ENCODE results near the gene HEYL. TPM values are rescaled to one million over a fixed set of nuclear protein-coding genes. Genes with fewer than 3 reads are reported as not detected.

Gene HEYL
- polyA plus RNA-seq, 4 donors, result 1.1 to 4.7 (median 3.4) TPM; not detected in 1

DNA sequence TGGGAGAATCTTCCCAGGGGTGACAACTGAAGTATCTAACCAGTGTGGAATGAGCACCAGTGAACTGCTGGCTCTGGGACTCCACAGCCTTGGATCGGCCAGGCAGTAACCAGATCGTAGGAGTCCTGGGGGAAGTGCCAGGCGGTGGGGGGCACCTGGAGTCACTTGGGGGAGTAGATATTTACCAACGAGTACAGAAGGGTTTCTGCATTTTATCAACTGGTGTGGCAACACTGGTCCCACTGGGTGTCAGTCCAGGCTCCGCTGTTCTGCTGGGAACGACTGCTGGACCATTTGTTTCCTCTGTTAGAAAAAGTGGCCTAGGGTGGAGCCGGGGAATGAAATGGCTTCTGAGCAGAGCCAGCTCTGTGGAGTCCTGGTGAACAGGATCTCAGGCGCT, 14.4 kb downstream of the HEYL start:
- Histone ChIP-seq H3K36me3 (ENCODE audit: control insufficient read depth in 3 of 3, insufficient read depth in 2 of 3, low read depth in 1 of 3, low read length in 3 of 3) (peaks cover 0 to 8% (median 0%) of the 10 kb centered on the region in 3 donors), H3K27me3 (ENCODE audit: control insufficient read depth in 3 of 3, insufficient read depth in 3 of 3, low read length in 3 of 3) (peaks cover 0 to 10% (median 0%) of the 10 kb centered on the region in 3 donors), H3K27ac (ENCODE audit: low read depth in 1 of 3, low read length in 2 of 3) (no peak overlapping the region), H3K4me1 (ENCODE audit: control insufficient read depth in 3 of 3, insufficient read depth in 2 of 3, low read depth in 1 of 3, low read length in 2 of 3) (no peaks in the 10 kb centered on the region), H3K4me3 (ENCODE audit: low read depth in 1 of 3, low read length in 3 of 3) (no peak overlapping the region), H3K9me3 (ENCODE audit: control insufficient read depth in 2 of 2, insufficient read depth in 1 of 2, low read depth in 1 of 2, low read length in 1 of 2) (no peaks in the 10 kb centered on the region)
- WGBS, 3 donors, result 68 to 80% (median 75%) methylated on average over 8 of the region's 8 CpGs
- DNase-seq, result no peak
- no peak for FAIRE-seq

DNA sequence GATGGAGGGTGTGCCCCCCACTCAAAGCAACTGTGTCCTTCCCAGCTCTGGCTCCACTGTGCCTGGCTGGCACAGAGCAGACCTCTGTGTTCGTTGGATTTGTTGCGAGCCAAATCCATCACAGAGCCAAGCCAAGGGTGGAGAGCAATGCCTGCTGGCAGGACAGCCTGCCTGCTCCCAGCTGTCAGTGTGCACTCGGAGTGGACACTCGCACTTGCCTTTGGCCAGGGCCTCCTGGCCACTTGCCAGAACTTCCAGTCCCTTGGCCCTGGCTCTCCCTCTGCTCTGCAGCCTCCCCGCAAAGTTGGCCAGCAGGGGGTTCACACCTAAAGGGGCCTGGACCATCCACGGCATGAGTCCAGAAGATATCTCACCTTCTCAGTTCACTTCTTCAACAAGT, 16.4 kb downstream of the HEYL start:
- FAIRE-seq, result no peak
- no peaks in the 10 kb centered on the region for H3K9me3 ChIP-seq (ENCODE audit: control insufficient read depth in 2 of 2, insufficient read depth in 1 of 2, low read depth in 1 of 2, low read length in 1 of 2)
- WGBS, 3 donors, result 69 to 87% (median 85%) methylated on average over 6 of the region's 6 CpGs

GRCh38 chr1:39622427-39622826, 17.0 kb downstream of the HEYL start:
- Histone ChIP-seq H3K27ac (ENCODE audit: low read depth in 1 of 3, low read length in 2 of 3) (no peak overlapping the region), H3K4me1 (ENCODE audit: control insufficient read depth in 3 of 3, insufficient read depth in 2 of 3, low read depth in 1 of 3, low read length in 2 of 3) (no peaks in the 10 kb centered on the region), H3K36me3 (ENCODE audit: control insufficient read depth in 3 of 3, insufficient read depth in 2 of 3, low read depth in 1 of 3, low read length in 3 of 3) (peaks cover 0 to 7% (median 0%) of the 10 kb centered on the region in 3 donors), H3K4me3 (ENCODE audit: low read depth in 1 of 3, low read length in 3 of 3) (no peak overlapping the region), H3K27me3 (ENCODE audit: control insufficient read depth in 3 of 3, insufficient read depth in 3 of 3, low read length in 3 of 3) (peaks cover 0 to 10% (median 0%) of the 10 kb centered on the region in 3 donors), H3K9me3 (ENCODE audit: control insufficient read depth in 2 of 2, insufficient read depth in 1 of 2, low read depth in 1 of 2, low read length in 1 of 2) (no peaks in the 10 kb centered on the region)
- WGBS, 3 donors, result 92 to 95% (median 94%) methylated on average over 3 of the region's 3 CpGs
- DNase-seq (no peak), FAIRE-seq (no peak)

More for the DNA sequence above, 16.4 kb downstream of the HEYL start:
- H3K27ac ChIP-seq (ENCODE audit: low read depth in 1 of 3, low read length in 2 of 3), result no peak overlapping the region
- H3K4me3 ChIP-seq (ENCODE audit: low read depth in 1 of 3, low read length in 3 of 3), result no peak overlapping the region
- H3K36me3 ChIP-seq (ENCODE audit: control insufficient read depth in 3 of 3, insufficient read depth in 2 of 3, low read depth in 1 of 3, low read length in 3 of 3), result peaks cover 0 to 8% (median 0%) of the 10 kb centered on the region in 3 donors
- no peaks in the 10 kb centered on the region for H3K4me1 ChIP-seq (ENCODE audit: control insufficient read depth in 3 of 3, insufficient read depth in 2 of 3, low read depth in 1 of 3, low read length in 2 of 3)
- peaks cover 0 to 10% (median 0%) of the 10 kb centered on the region in 3 donors for H3K27me3 ChIP-seq (ENCODE audit: control insufficient read depth in 3 of 3, insufficient read depth in 3 of 3, low read length in 3 of 3)
- DNase-seq, result no peak

GRCh38 chr1:39620659-39621165, 18.7 kb downstream of the HEYL start:
- Histone ChIP-seq H3K27me3 (ENCODE audit: control insufficient read depth in 3 of 3, insufficient read depth in 3 of 3, low read length in 3 of 3) (peaks cover 0 to 15% (median 0%) of the 10 kb centered on the region in 3 donors), H3K4me3 (ENCODE audit: low read depth in 1 of 3, low read length in 3 of 3) (no peak overlapping the region), H3K36me3 (ENCODE audit: control insufficient read depth in 3 of 3, insufficient read depth in 2 of 3, low read depth in 1 of 3, low read length in 3 of 3) (no peaks in the 10 kb centered on the region), H3K9me3 (ENCODE audit: control insufficient read depth in 2 of 2, insufficient read depth in 1 of 2, low read depth in 1 of 2, low read length in 1 of 2) (no peaks in the 10 kb centered on the region), H3K4me1 (ENCODE audit: control insufficient read depth in 3 of 3, insufficient read depth in 2 of 3, low read depth in 1 of 3, low read length in 2 of 3) (no peaks in the 10 kb centered on the region), H3K27ac (ENCODE audit: low read depth in 1 of 3, low read length in 2 of 3) (no peak overlapping the region)
- no peak for FAIRE-seq
- DNase-seq, result no peak
- whole genome bisulfite sequencing, 3 donors, result 86 to 96% (median 87%) methylated on average over 3 of the region's 3 CpGs

GRCh38 chr1:39617488-39618049, 21.9 kb downstream of the HEYL start:
- DNase-seq (no peak), FAIRE-seq (no peak)
- Histone ChIP-seq H3K27ac (ENCODE audit: low read depth in 1 of 3, low read length in 2 of 3) (no peak overlapping the region), H3K4me1 (ENCODE audit: control insufficient read depth in 3 of 3, insufficient read depth in 2 of 3, low read depth in 1 of 3, low read length in 2 of 3) (no peaks in the 10 kb centered on the region), H3K9me3 (ENCODE audit: control insufficient read depth in 2 of 2, insufficient read depth in 1 of 2, low read depth in 1 of 2, low read length in 1 of 2) (no peaks in the 10 kb centered on the region), H3K36me3 (ENCODE audit: control insufficient read depth in 3 of 3, insufficient read depth in 2 of 3, low read depth in 1 of 3, low read length in 3 of 3) (no peaks in the 10 kb centered on the region), H3K4me3 (ENCODE audit: low read depth in 1 of 3, low read length in 3 of 3) (no peak overlapping the region), H3K27me3 (ENCODE audit: control insufficient read depth in 3 of 3, insufficient read depth in 3 of 3, low read length in 3 of 3) (peaks cover 0 to 4% (median 0%) of the 10 kb centered on the region in 3 donors)
- 82 to 84% (median 83%) methylated on average over 4 of the region's 4 CpGs for WGBS, 3 donors

DNA sequence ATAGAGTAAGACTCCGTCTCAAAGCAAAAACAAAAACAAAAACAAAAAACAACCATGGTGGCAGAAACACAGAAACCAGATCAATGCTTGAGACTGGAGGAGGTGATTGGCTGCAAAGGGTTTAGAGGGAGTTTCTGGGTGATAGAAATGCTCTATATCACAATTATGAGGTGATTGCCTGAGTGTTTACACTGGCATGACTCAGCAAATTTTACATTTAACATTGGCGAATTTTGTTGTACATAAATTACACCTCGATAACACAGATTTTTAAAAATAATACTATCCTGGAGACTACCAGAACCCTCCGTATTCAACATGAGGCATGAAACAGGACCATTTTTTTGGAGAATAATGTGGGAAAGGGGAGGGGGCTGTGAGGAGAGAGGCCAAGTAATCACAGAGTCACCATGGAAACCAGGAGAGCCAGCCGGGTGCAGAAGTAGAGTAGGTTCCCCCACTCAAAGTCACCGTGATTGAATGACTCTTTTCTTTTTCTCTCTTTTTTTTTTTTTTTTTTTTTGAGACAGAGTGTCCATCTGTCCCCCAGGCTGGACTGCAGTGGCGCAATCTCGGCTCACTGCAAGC, 24.3 kb downstream of the HEYL start:
- no peaks in the 10 kb centered on the region for H3K4me1 ChIP-seq (ENCODE audit: control insufficient read depth in 3 of 3, insufficient read depth in 2 of 3, low read depth in 1 of 3, low read length in 2 of 3)
- DNase-seq (no peak), FAIRE-seq (no peak)
- WGBS, 3 donors, result 62 to 72% (median 72%) methylated on average over 8 of the region's 8 CpGs
- no peak overlapping the region for H3K27ac ChIP-seq (ENCODE audit: low read depth in 1 of 3, low read length in 2 of 3)
- peaks cover 0 to 4% (median 0%) of the 10 kb centered on the region in 3 donors for H3K27me3 ChIP-seq (ENCODE audit: control insufficient read depth in 3 of 3, insufficient read depth in 3 of 3, low read length in 3 of 3)
- no peaks in the 10 kb centered on the region for H3K9me3 ChIP-seq (ENCODE audit: control insufficient read depth in 2 of 2, insufficient read depth in 1 of 2, low read depth in 1 of 2, low read length in 1 of 2)
- H3K4me3 ChIP-seq (ENCODE audit: low read depth in 1 of 3, low read length in 3 of 3), result no peak overlapping the region
- no peaks in the 10 kb centered on the region for H3K36me3 ChIP-seq (ENCODE audit: control insufficient read depth in 3 of 3, insufficient read depth in 2 of 3, low read depth in 1 of 3, low read length in 3 of 3)

GRCh38 chr1:39614488-39614887, 25.0 kb downstream of the HEYL start:
- Histone ChIP-seq H3K27ac (ENCODE audit: low read depth in 1 of 3, low read length in 2 of 3) (no peak overlapping the region), H3K4me1 (ENCODE audit: control insufficient read depth in 3 of 3, insufficient read depth in 2 of 3, low read depth in 1 of 3, low read length in 2 of 3) (no peaks in the 10 kb centered on the region), H3K9me3 (ENCODE audit: control insufficient read depth in 2 of 2, insufficient read depth in 1 of 2, low read depth in 1 of 2, low read length in 1 of 2) (no peaks in the 10 kb centered on the region), H3K4me3 (ENCODE audit: low read depth in 1 of 3, low read length in 3 of 3) (no peak overlapping the region), H3K36me3 (ENCODE audit: control insufficient read depth in 3 of 3, insufficient read depth in 2 of 3, low read depth in 1 of 3, low read length in 3 of 3) (no peaks in the 10 kb centered on the region), H3K27me3 (ENCODE audit: control insufficient read depth in 3 of 3, insufficient read depth in 3 of 3, low read length in 3 of 3) (peaks cover 0 to 9% (median 0%) of the 10 kb centered on the region in 3 donors)
- no peak for FAIRE-seq
- 91 to 96% (median 93%) methylated on average over 6 of the region's 6 CpGs for WGBS, 3 donors
- no peak for DNase-seq

DNA sequence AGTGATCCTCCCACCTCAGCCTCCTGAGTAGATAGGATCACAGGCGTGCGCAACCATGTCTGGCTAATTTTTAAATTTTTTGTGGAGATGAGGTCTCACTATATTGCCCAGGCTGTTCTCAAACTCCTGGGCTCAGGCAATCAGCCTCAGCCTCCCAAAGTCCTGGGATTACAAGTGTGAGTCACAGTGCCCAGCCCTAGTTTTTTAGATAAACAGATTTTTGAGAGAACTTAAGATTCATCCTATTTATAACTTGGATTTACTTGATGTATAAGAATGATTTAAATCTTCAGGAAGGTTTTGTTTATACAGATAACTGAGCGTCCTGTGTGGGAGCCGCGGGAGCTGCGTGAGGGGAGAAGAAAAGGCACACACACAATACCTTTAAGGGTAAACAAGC, 26.2 kb downstream of the HEYL start:
- WGBS, 3 donors, result 76 to 95% (median 88%) methylated on average over 6 of the region's 6 CpGs
- no peaks in the 10 kb centered on the region for H3K36me3 ChIP-seq (ENCODE audit: control insufficient read depth in 3 of 3, insufficient read depth in 2 of 3, low read depth in 1 of 3, low read length in 3 of 3)
- no peaks in the 10 kb centered on the region for H3K9me3 ChIP-seq (ENCODE audit: control insufficient read depth in 2 of 2, insufficient read depth in 1 of 2, low read depth in 1 of 2, low read length in 1 of 2)
- H3K27ac ChIP-seq (ENCODE audit: low read depth in 1 of 3, low read length in 2 of 3), result no peak overlapping the region
- no peak overlapping the region for H3K4me3 ChIP-seq (ENCODE audit: low read depth in 1 of 3, low read length in 3 of 3)
- no peak for FAIRE-seq
- peaks cover 0 to 9% (median 0%) of the 10 kb centered on the region in 3 donors for H3K27me3 ChIP-seq (ENCODE audit: control insufficient read depth in 3 of 3, insufficient read depth in 3 of 3, low read length in 3 of 3)
- no peaks in the 10 kb centered on the region for H3K4me1 ChIP-seq (ENCODE audit: control insufficient read depth in 3 of 3, insufficient read depth in 2 of 3, low read depth in 1 of 3, low read length in 2 of 3)
- DNase-seq, result no peak
